ENCODE results near the gene NUDT21. TPM values are rescaled to one million over a fixed set of nuclear protein-coding genes. Genes with fewer than 3 reads are reported as not detected.

Gene NUDT21
- total RNA-seq, 1 experiment from 2014 or later, result 97.6 TPM

- Histone ChIP-seq H3K4me1 (ENCODE audit: control insufficient read depth, insufficient read depth, low read length) (no peaks in the 10 kb centered on the region), H3K36me3 (ENCODE audit: control insufficient read depth, insufficient read depth, low read length) (peaks cover 3% of the 10 kb centered on the region; the same call in 1 of the 2 replicates), H3K4me3 (ENCODE audit: low read depth in 2 of 2, low read length in 2 of 2) (no peak overlapping the region), H3K27ac (ENCODE audit: low read length) (no peak overlapping the region), H3K9me3 (ENCODE audit: control insufficient read depth, insufficient read depth, low read depth, low read length) (no peaks in the 10 kb centered on the region), H3K27me3 (ENCODE audit: control insufficient read depth, insufficient read depth, low read length) (no peaks in the 10 kb centered on the region)
- ATAC-seq, result no peak
- CTCF ChIA-PET, result no interaction called here
- in situ Hi-C loops (cut with HindIII; ENCODE audit: low pct_unique_long_range_greater_than_20kb, low sequenced_read_pairs) (no loop called here), intact Hi-C loops (cut with micrococcal nuclease; ENCODE audit: unreplicated experiment) (no loop called here)
- no peak for TF ChIP-seq SIN3A (IDR thresholded peaks at IDR 0.05; ENCODE audit: borderline replicate concordance, insufficient read depth, low read depth, low read length)
- TF ChIP-seq TCF7L2 (IDR thresholded peaks at IDR 0.05; ENCODE audit: low read depth, low read length), result no peak
- TF ChIP-seq POLR2AphosphoS5 (IDR thresholded peaks at IDR 0.05; ENCODE audit: low read depth, low read length), result no peak
- TF ChIP-seq CTCF (IDR thresholded peaks at IDR 0.05), result no peak
- POLR2A ChIA-PET, result no interaction called here
- DNase-seq (ENCODE audit: low read depth, low spot score), result no peak
- no TSS peak for BruUV-seq (replicated peaks)
Observed at GRCh38 chr16:56482683-56483236, 31.6 kb upstream of the NUDT21 start.

GRCh38 chr16:56481468-56482122 lies 30.5 kb upstream of the NUDT21 start:
- no peaks in the 10 kb centered on the region for H3K27me3 ChIP-seq (ENCODE audit: control insufficient read depth, insufficient read depth, low read length)
- ATAC-seq (no peak), DNase-seq (ENCODE audit: low read depth, low spot score) (no peak)
- H3K4me1 ChIP-seq (ENCODE audit: control insufficient read depth, insufficient read depth, low read length), result no peaks in the 10 kb centered on the region
- intact Hi-C loops (cut with micrococcal nuclease; ENCODE audit: unreplicated experiment), result no loop called here
- POLR2A ChIA-PET, result no interaction called here
- BruUV-seq (replicated peaks), result no TSS peak
- no peak overlapping the region for H3K27ac ChIP-seq (ENCODE audit: low read length)
- no peaks in the 10 kb centered on the region for H3K9me3 ChIP-seq (ENCODE audit: control insufficient read depth, insufficient read depth, low read depth, low read length)
- in situ Hi-C loops (cut with HindIII; ENCODE audit: low pct_unique_long_range_greater_than_20kb, low sequenced_read_pairs), result no loop called here
- no peak overlapping the region for H3K4me3 ChIP-seq (ENCODE audit: low read depth in 2 of 2, low read length in 2 of 2)
- no peak for TF ChIP-seq REST (IDR thresholded peaks at IDR 0.05; ENCODE audit: insufficient read depth in 1 of 2, low read depth in 2 of 2, low read length in 1 of 2)
- TF ChIP-seq TCF7L2 (IDR thresholded peaks at IDR 0.05; ENCODE audit: low read depth, low read length), result no peak
- no peak for TF ChIP-seq SIN3A (IDR thresholded peaks at IDR 0.05; ENCODE audit: borderline replicate concordance, insufficient read depth, low read depth, low read length)
- TF ChIP-seq POLR2AphosphoS5 (IDR thresholded peaks at IDR 0.05; ENCODE audit: low read depth, low read length), result no peak
- no peak for TF ChIP-seq CTCF (IDR thresholded peaks at IDR 0.05)
- H3K36me3 ChIP-seq (ENCODE audit: control insufficient read depth, insufficient read depth, low read length), result peaks cover 4% of the 10 kb centered on the region; the same call in 1 of the 2 replicates
- CTCF ChIA-PET, result interaction anchor here (0.6 kb wide), 1 partner anchor 13 kb away, joined by 4 read pairs; no protein-coding TSS in a partner anchor
